Melanocyte of skin (primary cell): ENCODE data around the gene SYT10. TPM values are rescaled to one million over a fixed set of nuclear protein-coding genes. Genes with fewer than 3 reads are reported as not detected.

Source experiments
- total RNA-seq, 2 donors: library from RNA; depleted of rRNA; stranded (reverse); fragments of >200 nt; gene quantifications; 2 replicates each; pipeline ENCODE4 v1.2.3, GENCODE V29; 2012

SYT10 gene
- not detected for total RNA-seq

GRCh38 chr12:33439587-33440011 lies at the start of gene SYT10:
TSS of gene SYT10 (minus strand) at chr12:33439819. CDS start at chr12:33439522, 297 bp downstream.

